Common myeloid progenitor, CD34-positive (primary cell): Measurements from ENCODE around the gene PKD1L1.

ENCODE experiments used
- CTCF ChIA-PET: fragments of 350-600 bp; sonication (Branson Sonifier 250); formaldehyde crosslinking; loops from one replicate; lab custom pipeline; 2021; ENCODE audit warnings: antibody characterized with exemption; lab: Charles Lee
- POLR2A ChIA-PET: fragments of 350-600 bp; sonication (Branson Sonifier 250); formaldehyde crosslinking; loops from one replicate; lab custom pipeline; 2021; ENCODE audit warnings: antibody characterized with exemption; lab: Charles Lee
- DNase-seq, 3 donors: peaks; one replicate each; pipeline versions ENCODE4 v3.0.0 to v3.0.0-alpha.2; 2013
- H3K27ac ChIP-seq, 2 experiments: 1 replicate in 1 of 2; 2 replicates in 1 of 2; pipeline ENCODE4 v1.7.0; 2013; ENCODE audit warnings: inconsistent platforms in 2 of 2, low read length in 2 of 2, mild to moderate bottlenecking in 2 of 2, low read depth in 1 of 2, moderate library complexity in 1 of 2; ENCODE audit not compliant: severe bottlenecking in 2 of 2, insufficient read depth in 1 of 2, poor library complexity in 1 of 2
- H3K27me3 ChIP-seq, 5 experiments: replicated peaks in 2 of 5; 1 replicate in 3 of 5; 2 replicates in 2 of 5; pipeline versions ENCODE4 v1.6.1 to v1.7.0; 2013; ENCODE audit warnings: low read length in 4 of 5, mild to moderate bottlenecking in 2 of 5, moderate library complexity in 2 of 5, inconsistent platforms in 1 of 5; ENCODE audit not compliant: insufficient read depth in 5 of 5, control insufficient read depth in 4 of 5
- H3K36me3 ChIP-seq, 4 experiments: 1 replicate in 2 of 4; 2 replicates in 2 of 4; pipeline versions ENCODE4 v1.6.1 to v1.7.0; 2013; ENCODE audit warnings: low read length in 3 of 4, control low read depth in 1 of 4, mild to moderate bottlenecking in 1 of 4; ENCODE audit not compliant: control insufficient read depth in 4 of 4, insufficient read depth in 4 of 4
- H3K4me1 ChIP-seq, 4 experiments: 1 replicate in 3 of 4; 2 replicates in 1 of 4; pipeline versions ENCODE4 v1.6.1 to v1.7.1; 2013; ENCODE audit warnings: low read length in 3 of 4, mild to moderate bottlenecking in 3 of 4, control low read depth in 1 of 4, inconsistent platforms in 1 of 4, moderate library complexity in 1 of 4; ENCODE audit not compliant: control insufficient read depth in 4 of 4, insufficient read depth in 4 of 4; ENCODE audit errors: control extremely low read depth in 1 of 4
- H3K4me3 ChIP-seq, 7 experiments: 1 replicate in 4 of 7; 2 replicates in 3 of 7; pipeline versions ENCODE4 v1.5.1 to v1.7.0; 2013; ENCODE audit warnings: mild to moderate bottlenecking in 7 of 7, low read length in 6 of 7, moderate library complexity in 6 of 7, inconsistent platforms in 2 of 7, low read depth in 2 of 7, control low read depth in 1 of 7; ENCODE audit not compliant: insufficient read depth in 4 of 7, control insufficient read depth in 1 of 7; ENCODE audit errors: extremely low read depth in 1 of 7
- H3K9me3 ChIP-seq, 5 experiments: 1 replicate in 4 of 5; 2 replicates in 1 of 5; pipeline versions ENCODE4 v1.6.1 to v1.7.1; 2013; ENCODE audit warnings: low read length in 4 of 5, mild to moderate bottlenecking in 2 of 5, inconsistent platforms in 1 of 5, low read depth in 1 of 5, moderate library complexity in 1 of 5; ENCODE audit not compliant: control insufficient read depth in 4 of 5, insufficient read depth in 2 of 5; ENCODE audit errors: control extremely low read depth in 1 of 5
- WGBS: methylation state at CpG from one replicate; pipeline ENCODE4 v1.1.5; 2013; ENCODE audit not compliant: insufficient coverage; 5-methylcytosine and 5-hydroxymethylcytosine counted together

The PKD1L1 gene

GRCh38 chr7:47813620-47814260, 134.5 kb downstream of the PKD1L1 start:
- Histone ChIP-seq H3K27ac (no peak overlapping the region), H3K4me1 (peaks cover 0 to 7% (median 5%) of the 10 kb centered on the region in 4 experiments), H3K27me3 (no peaks in the 10 kb centered on the region), H3K4me3 (no peak overlapping the region), H3K36me3 (no peaks in the 10 kb centered on the region), H3K9me3 (no peaks in the 10 kb centered on the region)
- CTCF ChIA-PET, result interaction anchor here (1.4 to 2.1 kb wide), 3 partner anchors 10 to 548 kb away, joined by 3 to 12 read pairs (median 7); no protein-coding TSS in a partner anchor
- 64% methylated on average over 3 of the region's 10 CpGs for WGBS
- DNase-seq, result no peak
- POLR2A ChIA-PET, result interaction anchor here (0.7 kb wide), 1 partner anchor 181 kb away, joined by 4 read pairs; no protein-coding TSS in a partner anchor

- Histone ChIP-seq H3K4me1 (peaks cover 0 to 12% (median 7%) of the 10 kb centered on the region in 4 experiments), H3K36me3 (no peaks in the 10 kb centered on the region), H3K27ac (no peak overlapping the region), H3K27me3 (no peaks in the 10 kb centered on the region), H3K9me3 (no peaks in the 10 kb centered on the region), H3K4me3 (no peak overlapping the region)
- POLR2A ChIA-PET, result no interaction called here
- no peak for DNase-seq
- CTCF ChIA-PET, result no interaction called here
- WGBS, result 96% methylated on average over 11 of the region's 16 CpGs
Observed at GRCh38 chr7:47812429-47813136, 135.7 kb downstream of the PKD1L1 start.

DNA sequence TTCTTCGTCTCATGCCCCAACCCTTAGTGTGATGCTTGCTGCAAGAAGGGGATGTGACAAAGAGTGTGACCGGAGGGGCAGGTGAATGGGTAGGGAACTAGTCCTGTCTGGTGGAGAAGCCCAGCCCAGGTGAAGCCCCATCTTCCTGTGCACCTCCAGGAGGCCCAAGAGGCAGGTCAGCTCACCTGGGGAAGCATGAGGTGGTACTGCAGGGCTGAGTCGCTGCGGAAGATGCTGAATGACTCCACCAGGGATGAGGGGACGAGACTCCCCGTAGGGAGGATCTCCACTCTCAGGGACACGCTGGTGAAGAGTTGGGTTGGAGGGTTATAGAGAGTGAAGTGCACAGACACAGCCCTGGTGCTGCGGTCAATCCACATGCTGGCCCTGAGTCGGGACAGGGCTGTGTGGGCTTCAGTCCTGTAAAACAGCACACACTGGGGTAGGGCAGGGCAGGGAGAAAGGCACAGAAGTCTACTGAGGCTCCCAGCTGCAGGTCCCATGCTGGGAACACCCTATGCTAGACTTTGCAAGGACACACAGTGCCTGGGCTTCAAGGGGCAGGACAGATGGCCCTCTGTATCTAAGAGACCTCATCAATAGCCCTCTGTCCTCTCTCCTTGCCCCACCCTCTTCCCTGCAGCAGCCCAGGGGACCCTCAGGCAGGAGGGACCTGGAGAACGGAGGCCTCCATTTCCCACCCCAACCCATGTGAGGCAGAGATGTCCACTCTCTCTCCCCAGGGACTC, 136.5 kb downstream of the PKD1L1 start:
- CTCF ChIA-PET, result no interaction called here
- no peak for DNase-seq
- no peaks in the 10 kb centered on the region for H3K27me3 ChIP-seq
- H3K27ac ChIP-seq, result no peak overlapping the region
- H3K4me3 ChIP-seq, result no peak overlapping the region
- H3K36me3 ChIP-seq, result no peaks in the 10 kb centered on the region
- 96% methylated on average over 10 of the region's 10 CpGs for WGBS
- no peaks in the 10 kb centered on the region for H3K9me3 ChIP-seq
- H3K4me1 ChIP-seq, result peaks cover 0 to 20% (median 15%) of the 10 kb centered on the region in 4 experiments
- POLR2A ChIA-PET, result no interaction called here

DNA sequence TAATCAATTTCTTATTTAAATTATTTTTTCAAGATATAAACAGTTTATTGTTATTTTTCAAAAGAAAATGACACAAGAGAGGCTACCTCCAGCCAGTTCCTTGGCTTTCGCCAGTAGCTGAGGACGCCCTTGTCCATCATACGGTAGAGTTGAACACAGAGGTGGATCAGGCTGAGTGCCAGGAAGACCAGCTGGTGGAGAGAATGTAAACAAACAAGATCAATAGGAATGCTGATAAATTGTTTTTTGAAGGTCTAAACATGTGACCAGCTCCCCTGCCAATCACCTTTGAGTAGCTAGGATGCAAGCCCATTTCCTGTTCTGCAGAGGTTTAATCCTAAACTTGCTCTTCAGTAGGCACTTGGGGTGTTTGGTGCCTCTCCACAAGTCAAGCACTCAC, 138.9 kb downstream of the PKD1L1 start:
- WGBS, result 100% methylated on average over 3 of the region's 3 CpGs
- ChIA-PET CTCF (interaction anchor here (0.7 to 1.4 kb wide), 5 partner anchors 9 to 308 kb away, joined by 3 to 4 read pairs (median 3); no protein-coding TSS in a partner anchor), POLR2A (no interaction called here)
- DNase-seq, result no peak
- Histone ChIP-seq H3K4me1 (peaks cover 7 to 28% (median 23%) of the 10 kb centered on the region in 4 experiments), H3K9me3 (no peaks in the 10 kb centered on the region), H3K36me3 (no peaks in the 10 kb centered on the region), H3K27ac (no peak overlapping the region), H3K4me3 (no peak overlapping the region), H3K27me3 (no peaks in the 10 kb centered on the region)

DNA sequence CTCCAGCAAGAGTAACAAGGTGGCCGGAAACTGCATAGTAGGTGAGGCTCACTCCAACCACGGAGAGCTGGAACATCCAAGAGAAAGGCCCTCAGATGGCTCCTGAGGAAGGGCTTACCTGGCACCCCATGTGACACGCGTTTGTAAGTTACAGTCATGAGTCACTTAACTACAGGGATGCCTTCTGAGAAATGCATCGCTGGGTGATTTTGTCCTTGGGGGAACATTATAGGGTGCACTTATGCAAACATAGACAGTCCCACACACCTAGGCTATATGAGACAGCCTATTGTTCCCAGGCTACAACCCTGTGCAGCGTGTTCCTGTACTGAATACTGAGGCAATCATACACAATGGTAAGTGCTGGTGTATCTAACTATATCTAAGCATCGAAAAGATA, 139.9 kb downstream of the PKD1L1 start:
- ChIA-PET POLR2A (no interaction called here), CTCF (interaction anchor here (0.8 to 1.1 kb wide), 3 partner anchors 8 to 325 kb away, joined by 3 read pairs; no protein-coding TSS in a partner anchor)
- 100% methylated on average over 5 of the region's 7 CpGs for WGBS
- Histone ChIP-seq H3K36me3 (no peaks in the 10 kb centered on the region), H3K9me3 (no peaks in the 10 kb centered on the region), H3K27ac (no peak overlapping the region), H3K4me1 (peaks cover 7 to 21% (median 19%) of the 10 kb centered on the region in 4 experiments), H3K4me3 (no peak overlapping the region), H3K27me3 (no peaks in the 10 kb centered on the region)
- no peak for DNase-seq

DNA sequence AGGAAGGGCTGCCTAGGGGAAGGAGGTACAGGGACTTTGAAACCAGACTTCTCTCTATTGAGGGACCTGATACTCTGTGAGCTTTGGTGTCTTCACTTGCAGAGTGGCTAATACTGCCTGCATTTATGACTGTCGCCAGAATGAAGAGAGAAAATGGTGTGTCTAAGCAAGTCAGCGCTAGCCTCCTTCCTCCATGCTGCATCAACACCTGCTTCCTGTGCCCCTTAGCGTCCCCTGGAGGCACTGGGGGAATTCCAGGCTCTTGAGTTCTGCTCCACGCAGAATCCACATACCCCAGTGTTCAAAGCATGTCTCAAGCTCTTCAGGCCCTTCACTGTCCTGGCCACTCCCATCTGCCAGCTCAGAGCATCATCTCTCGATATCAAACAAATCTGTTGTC, 140.5 kb downstream of the PKD1L1 start:
- Histone ChIP-seq H3K9me3 (no peaks in the 10 kb centered on the region), H3K27me3 (no peaks in the 10 kb centered on the region), H3K4me3 (peak overlapping the region in 1 of 7 experiments; percentile 28), H3K36me3 (no peaks in the 10 kb centered on the region), H3K27ac (no peak overlapping the region), H3K4me1 (peaks cover 7 to 21% (median 19%) of the 10 kb centered on the region in 4 experiments)
- DNase-seq, result peak; percentile 29 to 84 (median 84)
- POLR2A ChIA-PET, result no interaction called here
- WGBS, result 60% methylated on average over 5 of the region's 5 CpGs
- CTCF ChIA-PET, result interaction anchor here (0.8 kb wide), 1 partner anchor 324 kb away, joined by 3 read pairs; no protein-coding TSS in a partner anchor
